Testis (tissue), 3 donors: ENCODE results near the gene IL36G. TPM values are rescaled to one million over a fixed set of nuclear protein-coding genes. Genes with fewer than 3 reads are reported as not detected.

Experiments used
- DNase-seq: peaks from one replicate; pipeline ENCODE4 v3.0.0-alpha.2; 2019
- H3K27ac ChIP-seq, 2 donors: fragments of 200-600 bp; sonication (generic); one replicate each; pipeline ENCODE4 v1.5.1; 2019
- H3K27me3 ChIP-seq: fragments of 200-600 bp; sonication (generic); one replicate; pipeline ENCODE4 v1.5.1; 2019
- H3K36me3 ChIP-seq: fragments of 200-600 bp; sonication (generic); one replicate; pipeline ENCODE4 v1.5.1; 2017; ENCODE audit warnings: low read depth; ENCODE audit errors: missing control alignments
- H3K4me1 ChIP-seq: fragments of 200-600 bp; sonication (generic); one replicate; pipeline ENCODE4 v1.5.1; 2019
- H3K4me3 ChIP-seq, 2 donors: fragments of 200-600 bp; sonication (generic); one replicate each; pipeline ENCODE4 v1.5.1; 2017 to 2019
- H3K9me3 ChIP-seq: fragments of 200-600 bp; sonication (generic); one replicate; pipeline ENCODE4 v1.5.1; 2017
- POLR2A ChIP-seq: fragments of 450-650 bp; IDR thresholded peaks from one replicate; pipeline ENCODE4 v1.6.1; 2017; ENCODE audit warnings: antibody characterized with exemption, mild to moderate bottlenecking, moderate library complexity
- WGBS, 2 donors: methylation state at CpG; one replicate each; pipeline ENCODE4 v1.1.5; 2018; 5-methylcytosine and 5-hydroxymethylcytosine counted together
- intact Hi-C: fragments of 100-400 bp; cut with DNase I; formaldehyde crosslinking; loops from one replicate; pipeline ENCODE4 v1.15.1; 2023; ENCODE audit warnings: low total_unique reads
- polyA plus RNA-seq: library from polyadenylated mRNA; stranded (reverse); fragments of 350-450 nt; fragmentation: Illumina TruSeq; extraction: RNeasy Lipid Tissue Mini Kit (QIAGEN cat#74804); gene quantifications from one replicate; pipeline ENCODE4 v1.2.3, GENCODE V29; 2014; ENCODE audit warnings: low read depth, low replicate concordance; ENCODE audit not compliant: insufficient read depth
- total RNA-seq, 2 donors: library from RNA; depleted of rRNA; stranded (reverse); fragments of >200 nt; gene quantifications; one replicate each; pipeline ENCODE4 v1.2.3, GENCODE V29; 2016
- TF ChIP-seq, protein P1 (sequence below), 3 experiments: fragments of 450-650 bp in 2 of 3; fragments of 200-600 bp in 1 of 3; sonication (generic) in 1 of 3; IDR thresholded peaks; one replicate each; pipeline ENCODE4 v1.5.1; 2016 to 2019; ENCODE audit warnings: antibody characterized with exemption in 3 of 3, mild to moderate bottlenecking in 2 of 3, moderate library complexity in 1 of 3

Gene IL36G
- total and polyA plus RNA-seq, 3 donors from 2014 or later: 0.68 TPM; not detected in 2

DNA sequence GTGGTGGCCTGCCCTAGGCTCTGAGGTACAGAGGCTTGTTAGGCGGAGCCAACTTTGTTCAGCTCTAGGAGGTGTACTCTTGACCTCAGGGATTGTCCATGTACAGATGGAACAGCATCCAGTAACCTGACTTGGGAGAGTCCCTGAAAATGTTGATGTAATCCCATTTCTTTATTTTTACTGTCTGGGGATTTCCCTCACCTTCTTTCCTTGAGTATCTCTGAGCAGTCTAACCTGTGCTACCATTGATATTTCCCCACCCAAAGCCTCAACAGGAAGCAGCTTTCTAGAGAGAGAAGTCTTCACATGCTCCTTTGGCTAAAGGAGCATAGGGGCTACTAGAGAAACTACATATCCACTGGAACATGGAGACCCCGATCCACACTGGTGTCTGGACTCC lies 37.8 kb downstream of the IL36G start:
- Histone ChIP-seq H3K27ac (no peak overlapping the region), H3K4me1 (no peaks in the 10 kb centered on the region), H3K36me3 (no peaks in the 10 kb centered on the region), H3K9me3 (no peaks in the 10 kb centered on the region), H3K27me3 (no peaks in the 10 kb centered on the region), H3K4me3 (no peak overlapping the region)
- intact Hi-C loops: no loop called here
- 86 to 87% methylated on average over 2 of the region's 2 CpGs for WGBS, 2 donors
- TF ChIP-seq, protein P1, sequence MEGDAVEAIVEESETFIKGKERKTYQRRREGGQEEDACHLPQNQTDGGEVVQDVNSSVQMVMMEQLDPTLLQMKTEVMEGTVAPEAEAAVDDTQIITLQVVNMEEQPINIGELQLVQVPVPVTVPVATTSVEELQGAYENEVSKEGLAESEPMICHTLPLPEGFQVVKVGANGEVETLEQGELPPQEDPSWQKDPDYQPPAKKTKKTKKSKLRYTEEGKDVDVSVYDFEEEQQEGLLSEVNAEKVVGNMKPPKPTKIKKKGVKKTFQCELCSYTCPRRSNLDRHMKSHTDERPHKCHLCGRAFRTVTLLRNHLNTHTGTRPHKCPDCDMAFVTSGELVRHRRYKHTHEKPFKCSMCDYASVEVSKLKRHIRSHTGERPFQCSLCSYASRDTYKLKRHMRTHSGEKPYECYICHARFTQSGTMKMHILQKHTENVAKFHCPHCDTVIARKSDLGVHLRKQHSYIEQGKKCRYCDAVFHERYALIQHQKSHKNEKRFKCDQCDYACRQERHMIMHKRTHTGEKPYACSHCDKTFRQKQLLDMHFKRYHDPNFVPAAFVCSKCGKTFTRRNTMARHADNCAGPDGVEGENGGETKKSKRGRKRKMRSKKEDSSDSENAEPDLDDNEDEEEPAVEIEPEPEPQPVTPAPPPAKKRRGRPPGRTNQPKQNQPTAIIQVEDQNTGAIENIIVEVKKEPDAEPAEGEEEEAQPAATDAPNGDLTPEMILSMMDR (IDR thresholded peaks at IDR 0.05): no peak
- no peak for TF ChIP-seq POLR2A
- DNase-seq: no peak

DNA sequence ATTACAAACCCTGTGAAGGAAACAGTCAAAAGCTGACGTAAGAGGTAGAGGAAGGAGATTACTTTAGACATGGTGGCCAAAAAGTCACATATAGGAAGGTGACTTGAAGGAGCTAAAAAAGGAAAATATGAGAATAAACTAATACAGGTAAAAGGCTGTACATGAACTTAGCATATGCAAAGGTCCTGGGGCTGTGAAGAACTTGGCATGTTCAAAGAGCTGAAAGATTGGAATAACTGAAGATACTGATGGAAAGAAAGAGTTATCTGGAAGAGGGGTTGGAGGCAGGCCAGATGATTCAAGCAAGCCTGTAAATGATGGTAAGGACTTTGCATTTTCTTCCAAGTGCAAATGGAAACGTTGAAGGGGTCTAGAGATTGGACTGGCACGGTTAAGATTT lies 40.7 kb downstream of the IL36G start:
- TF ChIP-seq POLR2A: no peak
- TF ChIP-seq, protein P1 (IDR thresholded peaks at IDR 0.05): no peak
- WGBS, 2 donors: 76 to 86% methylated on average over 3 of the region's 3 CpGs
- Histone ChIP-seq H3K9me3 (no peaks in the 10 kb centered on the region), H3K27ac (no peak overlapping the region), H3K4me3 (no peak overlapping the region), H3K36me3 (no peaks in the 10 kb centered on the region), H3K4me1 (no peaks in the 10 kb centered on the region), H3K27me3 (no peaks in the 10 kb centered on the region)
- intact Hi-C loops: no loop called here
- DNase-seq: no peak

DNA sequence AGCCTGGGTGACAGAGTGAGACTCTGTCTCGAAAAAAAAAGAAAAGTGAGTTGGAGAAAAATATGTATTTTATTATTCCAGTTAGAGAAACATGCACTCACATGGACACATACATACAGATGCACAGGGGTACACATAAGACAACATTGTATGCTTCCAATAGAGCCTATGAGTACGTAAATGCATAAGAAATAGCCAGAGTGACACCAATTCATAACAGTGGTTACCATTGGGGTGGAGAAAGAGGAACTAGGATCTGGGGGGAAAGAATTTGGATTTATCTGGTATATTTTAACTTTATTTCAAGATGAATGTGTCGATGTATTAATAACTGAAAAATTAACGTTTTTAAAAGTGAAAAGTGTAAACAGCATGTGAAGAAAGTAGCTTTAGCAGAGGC lies 43.5 kb downstream of the IL36G start:
- Histone ChIP-seq H3K4me3 (no peak overlapping the region), H3K27ac (no peak overlapping the region), H3K36me3 (no peaks in the 10 kb centered on the region), H3K27me3 (no peaks in the 10 kb centered on the region), H3K4me1 (no peaks in the 10 kb centered on the region), H3K9me3 (no peaks in the 10 kb centered on the region)
- intact Hi-C loops: no loop called here
- 71 to 84% methylated on average over 4 of the region's 4 CpGs for WGBS, 2 donors
- no peak for DNase-seq
- TF ChIP-seq POLR2A: no peak
- TF ChIP-seq, protein P1 (IDR thresholded peaks at IDR 0.05): no peak

DNA sequence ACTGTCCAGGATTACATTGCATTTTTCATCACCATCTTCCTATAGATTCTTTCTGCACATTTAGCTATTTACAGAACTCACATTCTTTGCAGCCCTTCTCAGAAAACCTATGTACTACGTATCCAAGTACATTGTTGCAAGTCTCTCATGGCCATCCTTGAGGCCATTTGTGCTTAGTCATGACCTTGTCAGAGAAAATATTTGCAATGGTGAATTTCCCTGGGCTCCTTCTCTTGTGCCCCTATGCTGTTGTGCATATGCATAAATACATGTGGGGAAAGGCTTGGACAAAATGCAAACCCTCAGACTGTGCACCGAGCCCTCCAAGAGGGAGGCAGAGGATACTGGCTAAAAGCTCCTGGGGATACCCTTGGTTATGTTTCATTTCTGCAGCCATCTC lies 47.0 kb downstream of the IL36G start:
- no peak overlapping the region for H3K27ac ChIP-seq
- no peaks in the 10 kb centered on the region for H3K4me1 ChIP-seq
- 77 to 95% methylated on average over 2 of the region's 2 CpGs for WGBS, 2 donors
- TF ChIP-seq, protein P1 (IDR thresholded peaks at IDR 0.05): no peak
- no peak for TF ChIP-seq POLR2A
- no peaks in the 10 kb centered on the region for H3K9me3 ChIP-seq
- DNase-seq: no peak
- no peaks in the 10 kb centered on the region for H3K36me3 ChIP-seq
- H3K4me3 ChIP-seq: no peak overlapping the region
- no peaks in the 10 kb centered on the region for H3K27me3 ChIP-seq
- intact Hi-C loops: no loop called here

DNA sequence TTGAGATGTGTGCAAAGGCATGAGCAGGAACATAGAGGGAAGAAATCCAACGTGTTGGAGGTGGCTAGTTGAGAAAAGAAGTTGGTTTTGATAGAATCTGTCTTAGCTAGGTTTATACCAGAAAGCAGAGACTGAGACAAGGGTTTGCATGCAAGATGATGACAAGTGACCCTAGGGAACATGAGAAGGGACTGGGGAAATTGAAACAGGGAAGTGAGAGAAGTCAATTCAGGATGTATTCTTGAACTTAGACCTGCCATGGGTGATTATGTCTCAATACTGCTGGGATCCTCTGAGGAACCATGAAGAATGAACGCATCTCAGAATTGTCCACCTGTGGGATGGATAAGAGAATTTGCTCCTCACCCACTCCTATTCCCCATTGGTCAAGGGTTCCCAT lies 47.9 kb downstream of the IL36G start:
- no peak overlapping the region for H3K4me3 ChIP-seq
- no peaks in the 10 kb centered on the region for H3K9me3 ChIP-seq
- TF ChIP-seq, protein P1 (IDR thresholded peaks at IDR 0.05): no peak
- TF ChIP-seq POLR2A: no peak
- no peaks in the 10 kb centered on the region for H3K27me3 ChIP-seq
- intact Hi-C loops: no loop called here
- H3K4me1 ChIP-seq: no peaks in the 10 kb centered on the region
- no peak overlapping the region for H3K27ac ChIP-seq
- H3K36me3 ChIP-seq: no peaks in the 10 kb centered on the region
- 56 to 73% methylated on average over 2 of the region's 2 CpGs for WGBS, 2 donors
- no peak for DNase-seq
